Cortex of kidney (tissue), 1 donor: ENCODE results near the gene C1orf94.
"Not testable (repeated sequence)": the region's sequence is repeated elsewhere in the genome, so short reads cannot be mapped to it uniquely, and the experiment has no call there.

Experiments used
- DNase-seq: peaks from one replicate; lab custom pipeline; 2025; lab: John Stamatoyannopoulos, UW

C1orf94 gene

DNA sequence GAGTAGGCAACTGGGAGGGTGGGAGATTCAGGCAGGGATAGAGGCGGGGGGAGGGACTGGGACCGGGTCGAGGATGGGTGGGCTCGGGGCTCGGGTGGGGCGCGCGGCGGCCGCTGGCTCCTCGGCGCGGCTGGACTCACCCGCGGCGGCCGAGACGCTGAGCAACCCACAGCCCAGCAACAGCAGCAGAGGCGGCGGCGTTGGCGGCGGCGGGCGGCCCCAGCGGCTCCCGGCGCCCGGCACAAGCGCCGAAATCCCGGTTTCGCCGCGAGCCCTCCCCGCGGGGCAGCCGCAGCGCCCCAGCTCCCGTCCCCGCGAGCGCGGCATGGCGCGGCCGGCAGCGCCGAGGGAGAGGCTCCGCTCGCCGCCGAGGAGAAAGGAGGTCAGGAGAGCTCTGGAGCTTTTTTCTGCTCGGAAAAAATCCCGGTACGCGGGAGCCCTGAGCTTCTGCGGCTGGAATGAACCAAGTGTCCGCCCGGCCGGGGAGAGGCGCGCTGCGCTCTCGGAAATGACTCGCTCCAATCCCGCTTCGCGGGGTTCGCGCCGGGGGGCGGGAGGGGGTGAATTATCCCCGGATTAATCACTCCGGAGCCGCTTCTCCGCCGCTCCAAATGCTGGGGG lies 11.8 kb upstream of the C1orf94 start, which contains the start of gene CSMD2:
CSMD2 (minus strand) TSS at position 460 of the 621 bp plus-strand sequence; CDS start at position 327, 133 bp downstream.
- no peak for DNase-seq

DNA sequence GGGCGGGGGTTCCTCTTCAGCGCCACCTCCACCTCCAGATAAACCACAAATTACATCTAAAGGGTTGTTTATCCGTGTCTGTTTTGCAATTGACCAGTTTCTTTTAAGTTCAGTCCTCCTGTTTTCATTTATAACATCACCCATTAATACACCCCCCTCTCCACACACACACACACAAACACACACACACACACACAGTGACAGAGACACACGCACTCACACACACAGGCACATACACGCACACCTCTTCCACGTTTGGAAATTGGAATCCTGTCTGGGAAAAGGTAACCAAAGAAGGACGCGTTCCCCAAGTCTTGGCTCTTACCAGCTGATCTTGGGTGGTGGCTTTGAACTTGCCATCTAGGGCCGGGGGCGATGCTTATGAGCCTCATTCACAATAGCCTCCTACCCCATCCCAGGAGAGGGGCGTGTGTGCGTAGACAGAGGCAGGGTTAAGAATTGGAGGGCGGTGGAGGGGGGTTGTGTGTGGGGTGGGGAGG lies 11.2 kb upstream of the C1orf94 start:
- DNase-seq = no peak

DNA sequence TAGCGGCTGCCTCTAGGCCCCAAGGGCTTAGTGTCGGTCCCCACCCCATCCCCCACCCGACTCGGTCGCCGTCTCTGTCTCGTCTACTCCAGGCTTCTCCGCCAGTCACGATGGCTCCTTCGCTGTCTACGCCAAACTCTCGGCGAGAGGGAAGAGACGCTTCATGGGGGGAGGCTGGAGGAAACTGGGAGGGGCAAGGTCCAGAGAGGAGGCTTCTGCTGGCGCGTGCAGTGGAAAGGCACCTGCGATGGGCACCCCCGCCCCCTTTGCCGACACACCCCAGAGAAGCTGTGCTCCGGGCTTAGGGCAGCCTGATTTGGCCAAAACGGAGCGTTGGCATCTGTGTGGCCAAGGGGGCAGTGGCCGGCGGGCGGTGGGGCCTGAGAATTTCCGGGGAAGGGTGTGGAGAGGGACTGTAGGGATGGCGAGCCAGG lies 10.5 kb upstream of the C1orf94 start:
- no peak for DNase-seq

DNA sequence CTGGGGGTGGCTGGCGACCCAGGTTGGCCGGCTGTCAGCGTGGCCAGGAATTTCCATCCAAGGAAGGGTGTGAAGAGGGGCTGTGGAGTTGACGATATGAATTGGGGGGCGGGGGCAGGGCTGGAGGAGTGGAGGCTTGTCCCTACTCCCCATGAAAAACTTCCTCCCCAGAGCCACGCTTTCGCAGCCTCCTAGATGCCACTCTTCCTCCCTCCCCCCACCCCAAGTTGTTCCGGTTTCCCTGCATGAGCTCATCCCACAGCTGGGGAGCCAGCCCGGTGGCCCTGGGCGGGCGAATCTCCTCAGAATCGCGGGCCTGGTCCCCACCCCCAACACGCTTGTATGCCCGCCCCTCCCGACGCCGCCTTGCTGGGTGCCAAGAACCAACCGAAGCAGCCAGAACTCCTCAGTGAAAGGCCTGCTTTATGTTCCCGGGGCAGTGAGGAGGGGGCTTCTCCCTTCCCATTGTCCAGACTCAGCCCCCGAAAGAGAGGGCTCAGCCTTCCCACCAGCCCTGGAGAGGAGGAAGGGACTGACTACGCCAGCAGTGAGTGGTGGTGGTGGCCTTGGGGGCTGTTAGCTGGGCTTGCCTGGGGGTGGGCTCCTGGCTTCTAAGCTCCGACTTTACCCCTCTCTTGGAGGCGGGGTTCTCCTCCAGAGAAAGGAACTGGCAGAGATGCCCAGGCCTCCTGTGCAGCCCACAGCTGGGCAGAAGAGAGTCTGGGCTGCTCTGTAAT lies 9.9 kb upstream of the C1orf94 start:
- no peak for DNase-seq

DNA sequence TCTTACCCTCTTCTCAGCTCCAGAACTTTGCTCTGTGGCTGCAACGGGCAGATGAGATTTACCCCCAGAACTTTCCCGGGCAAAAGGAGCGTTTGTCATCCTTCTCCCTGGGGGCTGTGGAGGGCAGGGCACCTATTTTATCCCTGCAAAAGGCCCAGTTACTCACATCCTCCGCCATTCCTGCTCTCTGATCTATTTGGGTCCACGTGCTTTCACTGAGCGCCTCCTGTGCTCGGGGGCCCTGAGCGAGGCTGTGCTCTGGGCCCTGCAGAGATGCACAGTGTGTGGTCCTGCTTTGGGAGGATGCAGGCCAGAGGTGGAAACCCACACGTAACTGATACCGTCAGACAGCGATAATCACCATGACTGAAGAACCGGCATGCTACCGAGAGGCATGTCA lies 9.3 kb upstream of the C1orf94 start:
- DNase-seq = no peak

DNA sequence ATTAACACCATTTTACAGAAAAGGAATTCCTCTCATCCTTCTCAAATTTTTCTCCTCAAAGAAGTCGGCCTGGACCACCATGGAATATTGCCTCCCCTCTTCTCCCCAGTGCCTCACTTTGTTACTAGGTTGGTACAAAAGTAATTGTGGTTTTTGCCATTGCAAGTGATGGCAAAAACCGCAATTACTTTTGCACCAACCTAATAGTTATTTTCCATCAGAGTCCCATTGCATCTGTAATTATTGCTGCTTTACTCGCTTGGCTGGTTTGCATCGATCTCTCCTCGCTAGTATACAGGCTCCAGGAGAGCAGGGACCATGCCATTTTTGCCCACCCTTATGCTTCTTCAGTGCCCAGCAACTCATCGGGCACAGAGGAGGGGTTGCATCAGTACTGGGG lies 963 bp upstream of the C1orf94 start:
- DNase-seq = no peak

DNA sequence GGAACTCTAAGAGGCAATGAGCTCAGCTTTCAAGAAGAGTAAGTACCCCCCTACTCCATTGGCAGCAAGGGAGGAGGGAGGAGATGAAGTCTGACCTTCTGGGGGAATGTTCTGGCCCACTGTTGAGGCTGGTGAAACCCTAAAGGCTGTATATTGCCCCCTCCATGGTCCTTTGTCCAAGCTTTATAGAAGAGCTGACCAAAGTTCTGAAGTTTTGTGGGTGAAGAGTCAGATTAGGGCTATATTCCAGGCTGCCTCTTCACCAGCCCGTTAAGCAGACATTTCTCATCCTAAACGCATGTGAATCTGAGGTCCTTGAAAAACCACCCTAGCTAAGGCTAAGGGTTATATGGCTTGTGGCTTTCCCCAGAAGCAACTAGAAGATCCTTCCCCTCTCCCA lies 1.4 kb downstream of the C1orf94 start:
- no peak for DNase-seq

DNA sequence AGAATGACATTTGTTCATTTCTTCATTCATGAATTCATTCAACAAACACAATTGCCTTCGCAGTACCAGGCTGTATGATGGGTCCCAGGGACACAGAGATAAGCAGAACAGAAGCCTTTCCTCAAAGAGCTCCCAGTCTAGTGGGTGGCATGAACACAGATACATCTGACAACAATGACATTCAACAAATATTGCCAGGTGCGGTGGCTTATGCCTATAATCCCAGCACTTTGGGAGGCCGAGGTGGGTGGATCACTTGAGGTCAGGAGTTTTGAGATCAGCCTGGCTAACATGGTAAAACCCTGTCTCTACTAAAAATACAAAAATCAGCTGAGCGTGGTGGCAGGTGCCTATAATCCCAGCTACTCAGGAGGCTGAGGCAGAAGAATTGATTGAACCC lies 6.7 kb downstream of the C1orf94 start:
- DNase-seq = not testable (repeated sequence)

DNA sequence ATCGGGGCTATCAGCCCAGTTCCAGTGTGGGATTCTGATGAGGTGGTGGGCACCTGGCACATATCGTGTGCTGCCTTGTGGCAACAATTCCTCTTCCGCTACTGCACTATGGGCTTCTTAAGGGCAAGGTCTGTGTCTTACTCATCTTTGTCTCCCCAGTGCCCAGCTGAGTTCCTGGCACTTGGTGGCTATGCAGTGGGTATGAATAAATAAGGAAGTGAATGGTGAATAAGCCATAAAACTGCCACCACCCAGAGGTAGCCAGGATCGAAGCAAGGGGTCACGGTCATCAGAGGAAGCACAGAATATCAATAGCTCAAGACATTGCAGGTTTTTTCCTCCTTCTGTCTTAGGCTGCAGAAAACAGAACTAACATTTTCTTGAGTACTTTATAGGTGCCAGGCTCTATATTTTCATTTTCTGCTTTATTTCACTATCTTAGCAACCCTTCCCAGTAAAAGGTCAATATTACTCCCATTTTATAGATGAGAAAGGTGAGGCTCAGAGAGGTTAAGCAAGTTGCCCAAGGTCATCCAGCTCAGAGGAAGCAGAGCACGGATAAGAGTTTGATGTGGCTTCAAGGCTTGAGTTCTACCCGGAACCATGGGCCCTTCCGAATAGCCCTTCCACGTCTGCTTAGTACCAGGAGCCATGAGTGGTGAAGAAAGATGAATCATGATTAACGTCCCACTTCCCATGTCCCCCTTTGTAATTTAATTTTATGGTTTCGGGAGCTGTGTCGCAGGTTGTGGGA lies 10.2 kb downstream of the C1orf94 start:
- no peak for DNase-seq

DNA sequence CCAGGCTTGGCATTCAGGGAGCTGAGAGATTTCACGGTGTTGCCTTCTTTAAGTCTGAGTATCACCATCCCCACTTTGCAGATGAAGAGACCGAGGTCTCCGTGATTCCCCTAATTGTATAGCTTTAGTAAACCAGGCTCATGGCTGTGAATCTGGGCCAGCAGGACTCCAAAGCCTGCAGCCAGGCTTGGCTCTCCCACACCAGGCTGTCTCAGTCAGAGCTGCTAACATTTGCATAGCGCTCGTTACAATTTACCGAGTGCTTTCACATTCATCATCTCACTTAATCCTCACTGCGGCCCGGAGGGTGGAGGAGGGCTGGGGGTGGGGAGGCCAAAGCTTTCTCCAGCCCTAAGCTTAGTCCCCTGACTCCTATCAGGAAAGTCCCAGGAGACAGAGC lies 11.7 kb downstream of the C1orf94 start:
- no peak for DNase-seq

DNA sequence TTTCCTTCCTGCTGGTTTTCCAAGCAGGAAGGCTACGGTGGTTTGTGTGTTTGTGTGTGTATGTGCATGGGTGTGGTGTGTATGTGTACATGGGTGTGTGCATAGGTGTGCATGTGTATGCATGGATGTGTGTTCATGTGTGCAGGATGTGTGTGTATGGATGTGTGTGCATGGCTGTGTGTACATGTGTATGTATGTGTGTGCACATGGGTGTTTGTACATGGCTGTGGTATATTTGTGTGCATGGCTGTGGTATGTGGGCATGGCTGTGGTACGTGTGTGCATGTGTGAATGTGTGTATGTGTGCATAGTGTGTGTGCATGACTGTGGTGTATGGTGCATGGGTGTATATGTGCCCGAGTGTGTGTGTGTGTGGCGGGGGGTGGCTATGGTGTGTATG lies 12.3 kb downstream of the C1orf94 start:
- no peak for DNase-seq

DNA sequence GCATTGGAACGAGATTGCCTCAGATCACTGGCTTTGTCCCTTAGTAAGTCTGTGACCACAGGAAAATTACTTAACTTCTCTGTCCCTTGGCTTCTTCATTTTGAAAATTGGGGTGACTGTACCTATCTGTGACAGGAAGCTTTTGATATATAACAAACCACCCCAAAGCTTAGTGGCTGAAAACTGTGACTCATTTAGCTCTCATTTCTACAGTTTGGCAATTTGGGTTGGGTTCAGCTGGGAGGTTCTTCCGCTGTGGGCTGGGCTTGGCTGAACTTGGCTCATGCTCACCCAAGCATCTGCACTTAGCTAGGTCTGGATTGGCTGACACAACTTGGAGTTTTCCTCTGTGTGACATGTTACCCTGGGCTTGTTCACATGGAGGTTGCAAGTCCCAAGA lies 14.0 kb downstream of the C1orf94 start:
- no peak for DNase-seq

DNA sequence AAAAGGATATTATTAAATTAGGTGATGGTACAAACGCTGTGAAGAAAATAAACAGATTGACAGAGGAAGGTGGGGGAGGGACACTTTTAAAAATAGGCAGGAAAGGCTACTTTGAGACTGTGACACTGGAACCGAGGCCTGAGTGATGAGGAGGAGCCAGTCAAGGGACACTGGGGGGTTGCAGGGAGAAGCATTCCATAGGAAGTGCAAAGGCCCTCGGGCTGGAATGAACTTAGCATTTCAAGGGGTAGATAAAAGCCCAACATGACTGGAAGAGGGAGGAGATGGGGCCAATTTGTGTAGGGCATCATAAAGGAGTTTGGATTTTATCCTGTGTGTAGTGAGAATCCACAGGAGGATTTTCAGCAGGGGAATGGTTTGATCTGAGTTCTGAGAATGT lies 15.9 kb downstream of the C1orf94 start:
- no peak for DNase-seq

DNA sequence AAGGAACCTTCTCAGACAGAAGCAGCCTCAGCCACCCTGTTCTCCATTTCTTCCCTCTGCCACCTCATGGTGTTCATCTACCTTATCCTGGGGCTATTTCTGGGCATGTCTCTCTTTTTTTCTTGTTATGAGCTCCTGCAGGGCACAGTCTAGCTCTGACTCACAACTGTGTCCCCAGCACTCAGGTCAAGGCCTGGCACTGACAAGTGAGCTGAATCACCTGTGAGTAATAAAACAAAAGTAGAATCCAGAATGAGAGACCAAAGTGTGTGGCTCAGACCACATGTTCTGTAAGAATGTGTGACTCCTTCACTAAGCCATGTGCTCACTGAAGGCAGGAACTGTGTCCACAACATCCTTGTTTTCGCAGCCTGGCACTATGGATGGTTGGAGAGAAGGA lies 23.2 kb downstream of the C1orf94 start:
- no peak for DNase-seq

DNA sequence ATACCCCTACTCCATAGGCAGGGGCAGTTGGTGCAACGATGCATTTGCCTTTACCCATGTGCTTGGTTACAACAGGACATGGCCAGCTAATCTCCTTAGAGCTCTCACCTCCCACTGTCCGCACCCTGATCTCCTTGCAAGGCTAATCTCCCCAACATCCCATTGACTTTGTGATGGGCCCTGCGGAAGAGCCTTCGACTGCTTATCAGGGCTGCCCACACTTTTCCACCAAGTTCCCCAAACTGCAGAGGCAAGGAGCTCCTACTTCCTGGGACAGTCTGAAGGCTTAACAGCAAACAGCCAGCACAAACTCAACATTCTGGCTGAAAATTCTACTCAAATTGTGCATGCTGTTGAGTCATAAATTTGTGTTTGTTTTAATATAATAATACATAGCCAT lies 36.0 kb downstream of the C1orf94 start:
- no peak for DNase-seq

DNA sequence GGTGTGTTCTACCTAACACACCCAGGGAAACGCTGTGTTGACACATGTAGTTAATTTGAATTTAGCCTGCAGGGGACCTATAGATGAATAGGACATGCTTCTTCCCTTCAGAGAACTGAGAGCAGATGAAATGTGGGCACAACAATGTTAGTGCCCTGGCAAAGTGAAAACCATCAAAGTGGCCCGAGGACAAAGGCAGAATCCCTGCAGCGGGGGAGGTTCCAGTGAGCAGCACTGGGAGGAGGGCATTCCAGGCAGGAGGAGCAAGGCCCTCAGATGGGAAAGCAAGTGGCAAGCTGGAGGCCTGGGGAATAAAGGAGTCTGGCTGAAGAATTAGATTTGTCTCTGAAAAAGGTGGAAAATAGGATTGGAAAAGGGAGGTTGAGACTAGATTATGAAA lies 37.2 kb downstream of the C1orf94 start:
- DNase-seq = no peak

DNA sequence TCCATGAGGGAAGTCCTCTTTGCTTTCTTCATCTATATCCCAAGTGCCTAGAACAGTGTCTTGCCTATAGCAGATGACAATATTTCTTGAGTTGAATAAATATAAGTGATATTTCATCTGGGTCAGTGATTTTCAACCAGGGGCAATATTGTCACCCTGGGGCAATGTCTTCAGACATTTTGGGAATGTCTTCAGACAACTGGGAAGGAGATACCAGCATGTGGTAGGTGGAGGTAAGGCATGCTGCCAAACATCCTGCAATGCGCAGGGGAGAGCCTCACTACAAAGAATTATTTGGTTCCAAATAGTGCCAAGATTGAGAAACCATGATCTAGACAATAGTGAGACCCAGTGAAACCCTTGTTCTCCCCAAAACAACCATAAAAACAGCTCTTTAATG lies 54.7 kb downstream of the C1orf94 start:
- DNase-seq = no peak

DNA sequence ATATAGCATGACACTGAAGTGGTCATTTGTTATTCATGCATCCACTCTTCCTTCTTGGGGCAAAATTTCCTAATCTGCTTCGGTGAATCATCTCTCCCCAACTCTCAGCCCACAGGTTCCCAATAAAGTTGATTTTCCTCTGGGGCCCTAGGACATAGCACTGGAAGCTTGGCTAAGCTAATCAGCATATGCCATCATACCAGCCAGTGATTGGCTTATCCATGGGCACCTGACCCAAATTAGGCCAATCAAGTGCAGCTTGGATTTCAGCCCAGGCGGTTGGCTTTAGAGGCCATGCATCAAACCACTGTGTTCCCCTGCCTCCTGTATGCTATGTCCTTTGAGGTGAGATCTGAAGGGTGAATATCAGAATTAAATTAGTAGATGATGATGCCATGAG lies 58.9 kb downstream of the C1orf94 start:
- DNase-seq = no peak

DNA sequence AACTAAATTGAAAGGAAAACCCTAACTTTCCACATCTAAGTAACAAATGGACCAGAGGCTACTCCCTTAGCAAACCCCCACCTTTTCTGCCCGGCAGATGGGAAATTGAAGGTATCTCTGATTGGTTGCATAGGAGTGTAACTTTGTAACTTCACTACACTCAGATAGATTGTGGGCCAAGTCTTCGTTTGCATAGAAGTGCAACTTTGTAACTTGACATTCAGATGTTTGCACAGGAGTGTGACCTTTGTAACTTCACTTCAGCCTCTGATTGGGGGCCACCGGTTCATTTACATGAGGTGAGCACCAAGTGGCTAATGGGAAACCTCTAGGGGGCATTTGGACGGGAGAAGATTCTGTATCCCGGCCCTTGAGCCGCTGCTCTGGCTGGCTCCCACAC lies 59.4 kb downstream of the C1orf94 start:
- no peak for DNase-seq

DNA sequence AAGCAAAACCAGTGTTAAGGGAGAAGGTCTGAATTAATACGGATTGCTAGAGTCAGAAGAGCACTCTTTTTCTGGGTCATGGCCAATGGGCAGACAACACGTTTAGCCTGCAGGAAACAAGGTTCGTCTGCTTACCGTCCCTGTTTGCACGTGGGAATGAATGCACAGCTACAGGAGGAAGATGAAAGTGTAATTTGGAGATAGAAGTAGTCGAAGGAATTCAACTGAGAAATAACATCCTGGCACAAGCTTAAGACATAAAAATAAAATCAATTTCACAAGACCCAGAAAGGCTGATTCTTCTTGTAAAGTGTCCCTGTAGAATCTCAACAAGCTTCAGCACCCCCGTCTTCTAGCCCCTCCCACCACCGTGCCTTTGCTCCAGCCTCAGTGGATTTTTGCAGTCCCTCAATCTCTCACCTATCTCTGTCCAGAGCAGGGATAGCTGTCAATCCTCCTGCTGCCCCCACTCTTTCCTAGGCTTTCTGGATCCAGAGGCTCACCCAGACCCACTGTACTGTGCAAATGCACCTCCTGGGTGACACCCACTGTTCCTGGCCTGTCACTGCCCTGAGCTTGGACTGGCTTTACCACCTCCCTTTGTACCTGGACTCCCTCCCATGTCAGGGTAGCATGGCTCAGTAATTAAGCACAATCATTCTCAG lies 60.6 kb downstream of the C1orf94 start:
- no peak for DNase-seq

DNA sequence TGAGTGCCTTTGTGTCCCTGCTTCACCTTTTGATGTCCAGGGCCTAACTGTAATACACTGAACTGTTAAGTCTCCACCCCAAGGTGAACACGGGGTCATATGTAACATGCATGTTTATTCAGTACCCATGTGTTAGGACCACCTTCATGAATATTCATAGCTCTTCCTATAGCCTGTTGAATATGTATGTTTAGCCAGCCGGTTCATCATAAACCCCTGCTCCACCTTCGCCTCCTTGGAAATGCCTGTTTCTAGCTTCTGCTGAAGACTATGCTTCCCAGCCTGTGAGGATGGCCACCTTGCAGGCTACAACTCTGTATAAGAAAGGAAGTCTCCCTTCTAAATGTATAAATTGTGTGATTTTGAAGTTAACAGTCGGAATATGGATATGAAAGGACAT lies 69.3 kb downstream of the C1orf94 start:
- no peak for DNase-seq

DNA sequence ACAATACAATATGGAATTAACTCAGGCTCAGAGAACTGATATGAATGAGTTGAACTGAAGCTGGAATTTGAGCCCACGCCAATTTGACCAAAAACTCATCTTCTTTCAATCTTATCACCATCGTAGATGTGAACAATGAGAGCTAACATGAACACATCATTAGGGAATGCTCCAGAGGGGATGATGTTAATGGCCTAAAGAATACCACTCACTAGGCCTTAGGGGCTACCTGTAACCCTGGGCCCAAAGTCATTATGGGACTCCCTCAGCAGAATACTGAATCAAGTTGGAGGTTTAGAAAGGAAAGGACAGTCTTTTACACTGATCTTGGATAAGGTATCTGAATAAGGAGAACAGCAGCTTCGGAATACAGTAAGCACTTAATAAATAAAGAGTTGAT lies 73.6 kb downstream of the C1orf94 start:
- no peak for DNase-seq
